Vagina (tissue), 2 donors: ENCODE results near the gene RCL1.

Experiments used
- CTCF ChIP-seq, 3 experiments: fragments of 450-650 bp in 2 of 3; fragments of 200-600 bp in 1 of 3; sonication (generic) in 1 of 3; IDR thresholded peaks; one replicate each; pipeline ENCODE4 v1.5.1; 2017 to 2019; ENCODE audit warnings: antibody characterized with exemption in 3 of 3, mild to moderate bottlenecking in 2 of 3, moderate library complexity in 2 of 3
- POLR2A ChIP-seq, 2 donors: fragments of 450-650 bp; IDR thresholded peaks; one replicate each; pipeline ENCODE4 v1.6.1; 2017; ENCODE audit warnings: antibody characterized with exemption in 2 of 2, mild to moderate bottlenecking in 2 of 2, moderate library complexity in 2 of 2
- POLR2AphosphoS5 ChIP-seq, 2 donors: sonication (generic); formaldehyde crosslinking; IDR thresholded peaks; one replicate each; pipeline ENCODE4 v1.9.0; 2017; ENCODE audit warnings: antibody characterized with exemption in 2 of 2, mild to moderate bottlenecking in 2 of 2, low read depth in 1 of 2; ENCODE audit not compliant: insufficient read depth in 1 of 2

- no peak for TF ChIP-seq CTCF (IDR thresholded peaks at IDR 0.05)
- TF ChIP-seq POLR2A (IDR thresholded peaks at IDR 0.05) = no peak
- no peak for TF ChIP-seq POLR2AphosphoS5 (IDR thresholded peaks at IDR 0.05; ENCODE audit: insufficient read depth in 1 of 2, low read depth in 1 of 2)
Observed at GRCh38 chr9:4850603-4851310, 58.0 kb downstream of the RCL1 start.
